Kidney epithelial cell (primary cell): ENCODE data around the gene SLC2A5. TPM values are rescaled to one million over a fixed set of nuclear protein-coding genes. Genes with fewer than 3 reads are reported as not detected.

Experiments used
- DNase-seq: peaks from one replicate; pipeline ENCODE4 v3.0.0-alpha.2; 2010; ENCODE audit warnings: low read depth
- H3K27me3 ChIP-seq: 2 replicates; pipeline ENCODE4 v1.6.0; 2011; ENCODE audit warnings: low read length; ENCODE audit not compliant: control insufficient read depth, insufficient read depth
- H3K36me3 ChIP-seq: 2 replicates; pipeline ENCODE4 v1.5.1; 2011; ENCODE audit warnings: low read length; ENCODE audit not compliant: control insufficient read depth, insufficient read depth
- H3K4me3 ChIP-seq: 2 replicates; pipeline ENCODE4 v1.5.1; 2011; ENCODE audit warnings: low read depth, mild to moderate bottlenecking, control low read depth, low read length
- CTCF ChIP-seq: IDR thresholded peaks from 2 replicates; pipeline ENCODE4 v1.5.1; 2011; ENCODE audit warnings: mild to moderate bottlenecking, moderate library complexity, low read length, control low read depth, inconsistent platforms; ENCODE audit not compliant: insufficient read depth, poor library complexity, severe bottlenecking
- total RNA-seq: library from RNA; depleted of rRNA; stranded (reverse); fragments of >200 nt; gene quantifications from 2 replicates; pipeline ENCODE4 v1.2.3, GENCODE V29; 2015

The SLC2A5 gene
- total RNA-seq = 0.07 TPM in 1 of 2 replicates, not detected in the other

- no peak for TF ChIP-seq CTCF
- Histone ChIP-seq H3K27me3 (no peaks in the 10 kb centered on the region), H3K36me3 (no peaks in the 10 kb centered on the region), H3K4me3 (no peak within 1 kb of the TSS)
- DNase-seq = no peak
Measured at GRCh38 chr1:9069326-9070100, at the start of gene SLC2A5. Gene SLC2A5 (minus strand): TSS chr1:9069635. CDS start chr1:9069536, 99 bp downstream.

- DNase-seq = no peak
- no peak for TF ChIP-seq CTCF
- Histone ChIP-seq H3K36me3 (no peaks in the 10 kb centered on the region), H3K4me3 (no peak overlapping the region), H3K27me3 (no peaks in the 10 kb centered on the region)
Measured at GRCh38 chr1:9118186-9118585, 48.8 kb upstream of the SLC2A5 start.

- Histone ChIP-seq H3K27me3 (no peaks in the 10 kb centered on the region), H3K4me3 (no peak overlapping the region), H3K36me3 (no peaks in the 10 kb centered on the region)
- TF ChIP-seq CTCF = no peak
- DNase-seq = no peak
Measured at GRCh38 chr1:9115351-9116205, 46.1 kb upstream of the SLC2A5 start.

GRCh38 chr1:9112961-9113880 is 43.8 kb upstream of the SLC2A5 start:
- DNase-seq = no peak
- Histone ChIP-seq H3K27me3 (no peaks in the 10 kb centered on the region), H3K4me3 (no peak overlapping the region), H3K36me3 (no peaks in the 10 kb centered on the region)
- TF ChIP-seq CTCF = no peak

- Histone ChIP-seq H3K27me3 (no peaks in the 10 kb centered on the region), H3K4me3 (no peak overlapping the region), H3K36me3 (no peaks in the 10 kb centered on the region)
- DNase-seq = no peak
- TF ChIP-seq CTCF = no peak
Measured at GRCh38 chr1:9111957-9112356, 42.5 kb upstream of the SLC2A5 start.
